ENCODE data around the gene ZFR. TPM values are rescaled to one million over a fixed set of nuclear protein-coding genes. Genes with fewer than 3 reads are reported as not detected.

ZFR gene
- total RNA-seq, 1 donor from 2014 or later: 71.5 TPM

GRCh38 chr5:32450952-32451351, 6.4 kb upstream of the ZFR start:
- Mint-ChIP-seq H3K9me3 (peaks cover 8% of the 10 kb centered on the region), H3K4me3 (no peak overlapping the region), H3K27me3 (ENCODE audit: low read depth) (peaks cover 15% of the 10 kb centered on the region), H3K4me1 (no peaks in the 10 kb centered on the region), H3K27ac (no peak overlapping the region), H3K36me3 (no peaks in the 10 kb centered on the region)
- TF ChIP-seq CTCF (IDR thresholded peaks at IDR 0.05; ENCODE audit: unreplicated experiment): no peak
- DNase-seq (ENCODE audit: low spot score in 2 of 2, unreplicated experiment in 2 of 2): no peak

- Mint-ChIP-seq H3K27me3 (ENCODE audit: low read depth) (peaks cover 13% of the 10 kb centered on the region), H3K36me3 (no peaks in the 10 kb centered on the region), H3K4me3 (no peak overlapping the region), H3K27ac (no peak overlapping the region), H3K9me3 (peaks cover 8% of the 10 kb centered on the region), H3K4me1 (peaks cover 10% of the 10 kb centered on the region)
- no peak for DNase-seq (ENCODE audit: low spot score in 2 of 2, unreplicated experiment in 2 of 2)
- no peak for TF ChIP-seq CTCF (IDR thresholded peaks at IDR 0.05; ENCODE audit: unreplicated experiment)
Observed at GRCh38 chr5:32449262-32449661, 4.7 kb upstream of the ZFR start.

- Mint-ChIP-seq H3K27ac (no peak overlapping the region), H3K27me3 (ENCODE audit: low read depth) (peaks cover 5% of the 10 kb centered on the region), H3K9me3 (peaks cover 8% of the 10 kb centered on the region), H3K36me3 (no peaks in the 10 kb centered on the region), H3K4me1 (peaks cover 25% of the 10 kb centered on the region), H3K4me3 (no peak overlapping the region)
- no peak for TF ChIP-seq CTCF (IDR thresholded peaks at IDR 0.05; ENCODE audit: unreplicated experiment)
- no peak for DNase-seq (ENCODE audit: low spot score in 2 of 2, unreplicated experiment in 2 of 2)
Observed at GRCh38 chr5:32446630-32447029, 2.1 kb upstream of the ZFR start.

- H3K4me3 Mint-ChIP-seq: peak overlapping the region; percentile 87
- peaks cover 5% of the 10 kb centered on the region for H3K27me3 Mint-ChIP-seq (ENCODE audit: low read depth)
Observed at GRCh38 chr5:32445831-32446614, 1.5 kb upstream of the ZFR start.

GRCh38 chr5:32445287-32445758, 783 bp upstream of the ZFR start:
- peaks cover 5% of the 10 kb centered on the region for H3K27me3 Mint-ChIP-seq (ENCODE audit: low read depth)
- peak overlapping the region; percentile 87 for H3K4me3 Mint-ChIP-seq
- peak overlapping the region; percentile 95 for H3K27ac Mint-ChIP-seq
- peaks cover 25% of the 10 kb centered on the region for H3K4me1 Mint-ChIP-seq
- no peak for TF ChIP-seq CTCF (IDR thresholded peaks at IDR 0.05; ENCODE audit: unreplicated experiment)
- no peaks in the 10 kb centered on the region for H3K36me3 Mint-ChIP-seq
- DNase-seq (ENCODE audit: low spot score in 2 of 2, unreplicated experiment in 2 of 2): no peak
- H3K9me3 Mint-ChIP-seq: peaks cover 8% of the 10 kb centered on the region

More at GRCh38 chr5:32445831-32446614, 1.5 kb upstream of the ZFR start:
- Mint-ChIP-seq H3K9me3 (peaks cover 8% of the 10 kb centered on the region), H3K36me3 (no peaks in the 10 kb centered on the region), H3K27ac (no peak overlapping the region), H3K4me1 (peaks cover 25% of the 10 kb centered on the region)
- no peak for DNase-seq (ENCODE audit: low spot score in 2 of 2, unreplicated experiment in 2 of 2)
- no peak for TF ChIP-seq CTCF (IDR thresholded peaks at IDR 0.05; ENCODE audit: unreplicated experiment)

Data from mesothelial cell of epicardium (in vitro differentiated cells).